Right ventricle myocardium superior (tissue), 1 donor: ENCODE measurements around the gene MRPS9. TPM values are rescaled to one million over a fixed set of nuclear protein-coding genes. Genes with fewer than 3 reads are reported as not detected.

Experiments
- ATAC-seq: fragments of 200-7000 bp; cut with Tn5 transposase; one replicate; pipeline ENCODE4 v1.9.1; 2020; ENCODE audit warnings: mild to moderate bottlenecking; ENCODE audit not compliant: poor library complexity
- DNase-seq: peaks from one replicate; pipeline ENCODE4 v3.0.0-alpha.2; 2020
- intact Hi-C: fragments of 100-400 bp; cut with DNase I; formaldehyde crosslinking; loops from one replicate; pipeline ENCODE4 v1.11.2; 2022
- total RNA-seq: library from RNA; stranded (reverse); fragmentation: NEBNext Ultra II Directional; extraction: Animal tissue kit (Norgen Biotek cat#: 25700); gene quantifications from one replicate; pipeline ENCODE4 v1.2.1, GENCODE V29; 2021
- donor health status: DM: no; HTN: yes; CAD: no; lungs with severe emphysema.

Gene MRPS9
- total RNA-seq, 1 donor from 2014 or later = 72.4 TPM

DNA sequence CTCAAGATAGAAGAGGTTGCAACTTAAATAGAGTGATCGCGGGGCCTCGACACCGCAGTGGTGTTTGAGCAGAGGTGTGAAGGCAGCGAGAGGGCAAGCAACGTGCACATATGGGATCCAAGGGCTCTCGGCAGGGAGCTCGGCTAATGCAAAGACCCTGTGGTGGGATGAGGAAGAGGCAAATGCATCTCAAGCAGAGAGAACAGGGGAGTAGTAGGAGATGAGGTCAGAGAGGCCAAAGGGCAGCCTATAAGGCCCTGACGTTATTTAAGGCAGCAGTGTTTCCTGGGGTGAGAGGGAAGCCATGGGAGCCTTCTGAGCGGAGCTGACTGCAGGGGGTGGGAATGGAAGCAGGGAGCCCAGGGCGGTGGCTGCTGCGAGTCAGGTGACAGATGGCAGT is 74.5 kb downstream of the MRPS9 start:
- intact Hi-C loops = no loop called here
- DNase-seq = no peak
- no peak for ATAC-seq

DNA sequence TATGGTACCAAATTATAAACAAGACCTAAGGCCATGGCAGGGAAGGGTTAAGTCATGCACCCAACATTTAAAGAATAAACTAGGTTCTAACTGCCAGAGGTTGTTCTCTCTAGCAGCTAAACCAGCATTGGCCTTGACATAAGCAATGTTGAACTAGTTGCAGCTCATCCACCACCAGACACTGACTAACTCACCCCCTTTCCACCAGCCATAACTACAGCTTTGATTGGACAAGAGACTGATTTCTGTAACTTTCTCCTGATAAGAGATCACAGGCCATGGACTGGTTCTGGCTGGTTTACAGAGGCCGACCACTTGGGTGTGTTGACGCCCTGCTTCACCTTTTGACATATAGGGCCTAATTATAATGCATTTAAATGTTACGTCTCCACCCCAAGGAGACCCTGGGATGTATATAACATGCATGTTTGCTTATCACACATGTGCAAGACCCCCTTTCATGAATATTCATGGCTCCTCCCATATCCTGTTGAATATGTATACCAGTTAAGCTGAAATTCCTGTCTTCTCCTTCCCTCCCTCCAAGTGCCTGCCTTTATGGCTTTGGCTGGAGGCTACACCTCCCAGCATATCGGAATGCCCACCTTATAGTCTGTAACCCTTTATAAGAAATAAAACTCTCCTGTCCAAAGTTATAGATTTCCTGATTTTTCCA is 75.9 kb downstream of the MRPS9 start:
- DNase-seq = no peak
- intact Hi-C loops = loop anchor here (2.0 kb wide), 1 partner anchor 125 kb away; no protein-coding TSS in a partner anchor
- ATAC-seq = no peak

DNA sequence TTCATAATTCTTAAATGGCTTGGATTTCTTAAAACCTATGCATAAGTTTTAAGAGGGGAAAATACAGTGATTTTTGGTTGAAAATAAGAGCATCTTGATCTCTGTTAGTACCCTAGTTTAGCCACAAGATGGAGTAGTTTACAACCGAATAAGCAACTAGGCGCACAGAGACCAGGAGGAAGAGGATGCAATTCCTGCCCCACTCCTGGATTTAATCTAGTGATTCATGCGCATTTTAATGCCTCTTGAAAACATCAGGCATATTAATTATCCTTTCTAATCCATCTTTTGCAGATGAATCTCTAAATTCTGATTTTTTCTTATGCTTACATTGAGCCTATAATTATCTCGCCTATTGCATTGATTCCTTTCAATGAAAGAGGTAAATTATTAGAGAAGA is 76.7 kb downstream of the MRPS9 start:
- DNase-seq (no peak), ATAC-seq (peak; percentile 62)
- intact Hi-C loops = loop anchor here (2.0 kb wide), 1 partner anchor 124 kb away; no protein-coding TSS in a partner anchor

DNA sequence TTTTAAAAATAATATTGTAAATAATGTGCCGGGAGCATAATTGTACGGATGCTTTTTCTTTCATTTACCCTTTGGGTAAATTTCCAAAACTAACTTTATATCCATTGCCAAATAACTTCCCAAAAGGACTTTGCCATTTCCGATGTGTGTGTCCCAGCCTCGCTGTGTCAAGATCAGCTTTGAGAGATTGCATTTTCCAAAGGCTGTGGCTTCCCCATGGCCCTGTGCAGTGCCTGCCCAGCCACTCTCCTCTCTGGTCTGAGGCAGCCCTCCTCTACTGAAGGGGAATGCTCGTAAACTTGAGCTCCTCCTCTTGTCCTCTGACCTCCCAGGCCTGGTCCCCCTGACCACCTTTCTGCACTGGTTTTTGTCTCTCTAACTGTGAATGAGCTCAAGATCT is 78.5 kb downstream of the MRPS9 start:
- ATAC-seq (no peak), DNase-seq (no peak)
- intact Hi-C loops = no loop called here

DNA sequence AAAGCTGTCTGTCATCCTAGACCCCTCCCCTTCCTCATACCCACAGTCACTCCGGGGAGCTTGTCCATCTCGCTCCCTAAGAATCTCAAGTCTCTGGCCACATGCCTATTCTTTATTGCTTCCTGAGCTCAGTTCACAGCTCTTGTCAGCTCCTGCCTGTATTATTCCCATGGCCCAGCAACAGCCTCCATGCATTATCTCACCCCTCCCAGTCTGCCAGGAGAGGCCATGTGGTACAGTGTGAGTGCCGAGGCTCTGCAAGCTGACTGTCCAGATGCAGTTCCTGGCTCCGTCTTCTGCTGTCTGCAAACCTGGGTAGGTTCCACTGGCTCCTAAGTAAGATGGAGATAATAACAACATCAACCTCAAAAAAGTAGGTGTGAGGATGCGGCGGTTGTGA is 79.7 kb downstream of the MRPS9 start:
- no peak for ATAC-seq

DNA sequence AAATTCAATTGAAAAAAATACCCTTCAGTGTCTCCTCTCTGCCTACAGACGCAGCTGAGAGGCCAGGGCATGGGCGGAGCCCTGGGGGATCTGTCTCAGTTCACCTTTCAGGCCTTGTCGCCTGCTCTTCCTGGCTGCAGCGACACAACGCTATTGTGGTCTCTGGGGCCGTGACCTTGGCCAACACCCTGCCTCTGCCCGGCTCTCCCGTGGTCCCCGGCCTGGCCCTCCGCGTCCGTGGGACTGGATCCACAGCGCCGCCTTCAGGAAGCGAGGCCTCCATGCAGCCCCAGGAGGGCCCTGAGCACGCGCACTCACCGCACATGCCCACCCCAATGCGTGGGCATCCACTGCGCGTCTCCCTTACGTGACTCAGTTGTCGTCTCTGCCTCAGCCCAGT is 81.1 kb downstream of the MRPS9 start:
- no peak for ATAC-seq
- no peak for DNase-seq
- intact Hi-C loops = no loop called here

More for the DNA sequence above, 79.7 kb downstream of the MRPS9 start:
- no peak for DNase-seq
- intact Hi-C loops = no loop called here

DNA sequence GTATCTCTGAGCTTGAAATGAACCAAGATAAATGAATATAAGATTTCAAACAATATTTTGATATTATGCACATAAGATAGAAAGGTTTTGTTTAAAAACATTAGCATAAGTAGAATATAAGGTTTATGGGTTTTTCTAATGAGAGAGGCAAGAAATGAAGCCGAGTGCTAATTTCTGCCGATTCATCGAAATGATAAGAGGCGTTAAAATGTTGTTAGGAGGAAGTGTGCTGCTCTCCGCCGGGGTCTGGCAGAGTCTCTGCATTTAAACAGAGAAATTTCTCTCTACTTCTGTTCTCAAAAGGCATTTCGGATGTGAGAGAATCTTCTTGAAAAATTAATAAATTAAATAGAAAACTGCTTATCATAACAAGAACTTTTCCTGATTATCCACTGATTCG is 83.6 kb downstream of the MRPS9 start:
- no peak for DNase-seq
- ATAC-seq = no peak
- intact Hi-C loops = no loop called here

DNA sequence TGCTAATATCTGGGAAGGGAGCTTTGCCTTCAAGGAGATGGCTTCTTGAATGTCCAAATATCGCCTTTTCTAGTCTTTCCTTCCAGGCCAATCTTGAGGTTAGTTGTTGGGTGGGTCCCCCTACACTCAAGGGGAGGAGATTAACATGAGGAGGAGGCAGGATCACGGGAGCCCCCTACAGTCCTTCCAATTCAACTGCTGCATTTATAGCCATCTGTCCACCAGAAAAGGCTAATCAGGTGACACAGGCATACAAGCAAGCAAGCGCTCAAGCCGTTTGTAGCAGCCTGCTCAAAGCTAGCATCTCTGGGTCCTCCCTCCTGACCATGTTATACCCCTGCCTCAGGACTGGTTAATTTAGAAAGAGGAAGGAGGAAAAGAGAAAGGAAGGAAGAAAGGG is 87.6 kb downstream of the MRPS9 start:
- no peak for ATAC-seq
- intact Hi-C loops = no loop called here

DNA sequence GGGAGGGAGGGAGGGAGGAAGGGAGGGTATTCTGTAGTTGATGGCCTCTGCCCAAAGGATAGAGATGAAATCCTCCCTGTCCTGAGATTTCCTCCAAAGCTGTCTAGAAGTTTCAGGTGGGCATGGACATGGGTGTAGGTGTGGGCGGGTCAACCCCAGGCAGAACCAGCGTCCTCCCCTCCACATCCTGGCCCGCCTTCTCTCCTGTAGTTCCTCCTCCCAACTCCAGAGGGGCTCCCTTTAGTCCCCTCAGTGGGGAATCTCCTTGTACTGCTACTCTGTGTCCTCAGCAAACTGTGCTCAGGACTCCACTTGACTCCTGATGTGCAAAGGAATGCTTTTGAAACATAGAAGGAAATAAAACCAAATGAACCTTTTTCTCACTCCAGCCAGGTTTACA is 88.1 kb downstream of the MRPS9 start:
- intact Hi-C loops = no loop called here
- ATAC-seq (no peak), DNase-seq (no peak)

More for the DNA sequence above, 87.6 kb downstream of the MRPS9 start:
- no peak for DNase-seq

DNA sequence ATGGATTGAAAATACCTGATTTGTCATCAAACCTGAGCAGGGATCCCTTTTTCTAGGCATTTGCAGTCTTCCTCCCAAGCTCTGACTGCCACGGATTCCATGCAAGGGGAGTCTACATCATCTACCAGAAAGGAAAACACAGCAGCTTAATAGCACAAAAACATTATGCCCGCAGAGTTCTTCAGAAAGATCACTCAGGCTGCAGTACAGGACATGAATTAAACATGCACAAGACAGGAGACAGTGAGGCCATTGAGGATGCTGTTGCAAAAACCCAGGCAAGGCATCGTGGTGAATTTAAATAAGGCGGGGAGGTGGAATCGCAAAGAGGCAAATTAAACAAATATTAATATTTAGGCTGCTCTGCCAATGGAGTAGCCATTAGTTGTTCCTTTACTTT is 88.5 kb downstream of the MRPS9 start:
- intact Hi-C loops = no loop called here
- ATAC-seq = no peak
- no peak for DNase-seq

DNA sequence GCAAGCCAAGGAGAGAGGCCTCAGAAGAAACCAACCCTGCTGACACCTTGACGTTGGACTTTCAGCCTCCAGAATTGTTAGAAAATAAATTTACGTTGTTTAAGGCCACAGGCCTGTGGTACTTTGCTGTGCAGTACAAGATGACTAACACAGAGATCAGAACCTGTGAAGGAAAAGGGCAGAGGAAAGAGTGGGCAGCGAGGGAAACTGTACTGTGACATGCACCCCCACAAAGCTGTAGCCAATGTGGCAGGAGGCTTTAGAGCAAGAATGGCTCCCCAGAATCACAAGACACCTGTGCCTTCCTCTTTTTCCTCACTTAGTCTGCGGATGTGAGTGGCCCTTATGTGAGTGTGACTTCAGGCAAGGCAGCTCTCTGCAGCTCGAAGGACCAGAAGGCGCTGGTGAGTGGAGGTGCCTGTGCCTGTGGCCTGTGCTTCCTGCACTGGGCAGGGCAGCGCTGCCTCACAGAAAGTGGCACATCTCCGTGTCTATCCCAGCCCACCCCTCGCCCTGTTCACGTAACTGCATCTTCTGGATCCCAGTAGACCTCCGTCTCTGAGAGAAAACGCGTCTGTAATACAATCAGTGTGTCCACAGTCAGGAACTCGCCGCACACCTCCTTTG is 89.5 kb downstream of the MRPS9 start:
- no peak for DNase-seq
- ATAC-seq = no peak
- intact Hi-C loops = no loop called here

DNA sequence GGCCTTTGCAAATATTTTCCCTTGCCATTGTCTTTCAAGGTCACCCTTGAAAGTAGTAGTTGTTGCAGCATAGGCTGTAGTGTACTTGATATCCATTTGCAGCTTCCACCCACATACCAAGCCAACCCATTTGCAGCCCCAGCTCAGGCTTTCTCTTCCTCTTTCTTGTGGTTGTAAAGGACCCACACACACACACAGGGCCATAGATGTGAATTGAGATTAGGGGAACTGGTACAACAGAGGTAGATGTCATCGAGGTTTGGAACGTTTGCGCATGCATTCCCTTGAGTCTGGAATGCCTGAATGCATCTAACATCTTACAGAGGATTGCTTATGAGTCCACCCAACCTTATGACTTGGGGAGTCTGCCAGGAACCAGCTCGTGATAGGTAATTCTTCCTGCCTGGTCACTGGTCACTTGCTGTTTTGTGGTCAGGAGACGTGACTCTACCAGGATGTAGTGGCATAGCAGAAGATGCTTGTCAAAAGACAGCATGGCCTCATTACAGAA is 91.9 kb downstream of the MRPS9 start:
- no peak for ATAC-seq

DNA sequence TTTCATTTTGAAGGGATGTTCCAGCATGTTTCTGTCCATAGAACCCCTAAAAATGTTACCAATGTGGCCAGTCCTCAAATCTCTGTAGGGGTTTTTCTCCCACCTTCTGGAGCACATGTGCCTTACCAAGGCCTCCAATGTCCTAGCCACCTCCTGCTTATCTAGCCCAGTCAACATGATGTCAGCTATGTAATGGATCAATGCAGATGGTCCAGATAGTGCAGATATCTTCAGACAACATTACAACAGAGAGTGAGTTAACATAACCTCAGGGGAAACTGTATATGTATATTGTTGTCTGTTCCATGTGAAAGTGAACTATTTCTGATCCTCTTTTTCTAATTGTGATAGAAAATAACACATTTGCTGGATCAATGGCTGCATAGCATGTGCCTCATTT is 92.7 kb downstream of the MRPS9 start:
- intact Hi-C loops = no loop called here
- DNase-seq (no peak), ATAC-seq (no peak)

More for the DNA sequence above, 91.9 kb downstream of the MRPS9 start:
- intact Hi-C loops = no loop called here
- no peak for DNase-seq

DNA sequence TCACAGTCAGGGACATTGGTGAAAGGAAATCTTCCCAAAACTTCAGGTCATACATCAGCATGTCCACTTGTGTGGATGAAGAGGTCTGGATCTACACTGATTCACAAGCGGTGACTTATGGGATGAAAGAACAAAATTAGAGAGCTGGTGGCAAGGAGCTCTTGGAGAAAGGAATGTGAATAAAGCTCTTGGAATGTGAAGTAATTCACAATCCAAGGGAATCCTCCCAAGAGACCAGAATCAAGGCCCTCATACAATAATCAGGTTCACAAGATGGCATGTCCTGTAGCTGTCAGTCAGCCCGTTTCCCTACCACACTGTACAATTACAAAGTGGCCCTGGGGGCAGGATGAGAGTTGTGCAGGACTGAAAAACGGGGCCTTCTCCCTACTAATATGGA is 96.2 kb downstream of the MRPS9 start:
- ATAC-seq (no peak), DNase-seq (no peak)
- intact Hi-C loops = no loop called here

DNA sequence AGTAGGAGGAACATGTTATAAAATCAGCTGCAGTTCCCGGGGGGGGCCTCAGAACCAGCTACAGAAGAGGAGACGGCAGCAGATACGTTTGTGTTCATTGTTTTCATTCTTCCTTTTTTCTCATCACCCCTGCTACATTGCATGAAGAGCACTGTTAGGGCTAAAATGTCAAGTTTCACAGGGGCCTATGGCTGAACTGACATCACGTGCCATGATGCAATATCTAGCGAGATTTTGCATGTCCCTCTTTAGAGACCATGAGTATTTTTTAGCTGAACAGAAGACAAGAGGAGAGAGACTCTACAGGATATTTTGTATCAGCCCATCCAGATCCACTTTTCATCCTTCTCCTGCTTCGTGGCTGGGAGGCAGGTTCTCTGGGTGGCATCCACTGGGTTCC is 97.6 kb downstream of the MRPS9 start:
- intact Hi-C loops = no loop called here
- no peak for ATAC-seq
- DNase-seq = no peak

DNA sequence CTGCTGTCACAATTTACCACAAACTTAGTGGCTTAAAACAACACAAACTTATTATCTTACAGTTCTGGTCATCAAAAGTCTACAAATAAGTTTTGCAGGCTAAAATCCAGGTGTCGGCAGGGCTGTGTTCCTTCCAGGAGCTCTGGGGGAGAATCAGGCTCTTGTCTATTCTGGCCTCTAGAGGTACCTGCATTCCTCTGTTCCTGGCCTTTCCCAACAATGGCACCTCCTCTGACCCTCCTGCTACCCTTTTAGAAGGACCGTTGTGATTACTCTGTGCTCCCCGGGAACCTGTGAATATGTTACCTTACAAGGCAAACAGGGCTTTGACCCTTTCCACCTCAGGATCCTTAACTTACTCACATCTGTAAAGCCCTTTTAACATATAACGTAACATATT is 98.5 kb downstream of the MRPS9 start:
- no peak for DNase-seq
- ATAC-seq = no peak

DNA sequence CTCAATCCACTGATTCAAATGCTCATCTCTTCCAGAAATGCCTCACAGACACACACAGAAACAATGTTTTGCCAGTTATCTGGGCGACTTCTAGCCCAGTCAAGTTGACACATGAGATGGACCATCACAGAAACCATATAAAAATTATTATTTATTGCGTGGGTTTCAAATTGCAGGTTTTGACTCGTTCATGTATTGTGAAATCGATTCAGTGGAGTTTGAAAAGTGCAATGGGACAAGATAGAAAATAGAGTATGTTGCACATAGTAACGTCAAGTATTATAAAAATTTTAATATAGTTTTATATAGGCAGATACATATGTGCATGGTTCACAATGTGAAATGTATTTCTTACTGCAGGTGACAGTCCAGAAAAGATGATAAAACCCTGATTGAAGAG is 100.8 kb downstream of the MRPS9 start:
- DNase-seq (no peak), ATAC-seq (no peak)
- intact Hi-C loops = no loop called here

More for the DNA sequence above, 98.5 kb downstream of the MRPS9 start:
- intact Hi-C loops = no loop called here

DNA sequence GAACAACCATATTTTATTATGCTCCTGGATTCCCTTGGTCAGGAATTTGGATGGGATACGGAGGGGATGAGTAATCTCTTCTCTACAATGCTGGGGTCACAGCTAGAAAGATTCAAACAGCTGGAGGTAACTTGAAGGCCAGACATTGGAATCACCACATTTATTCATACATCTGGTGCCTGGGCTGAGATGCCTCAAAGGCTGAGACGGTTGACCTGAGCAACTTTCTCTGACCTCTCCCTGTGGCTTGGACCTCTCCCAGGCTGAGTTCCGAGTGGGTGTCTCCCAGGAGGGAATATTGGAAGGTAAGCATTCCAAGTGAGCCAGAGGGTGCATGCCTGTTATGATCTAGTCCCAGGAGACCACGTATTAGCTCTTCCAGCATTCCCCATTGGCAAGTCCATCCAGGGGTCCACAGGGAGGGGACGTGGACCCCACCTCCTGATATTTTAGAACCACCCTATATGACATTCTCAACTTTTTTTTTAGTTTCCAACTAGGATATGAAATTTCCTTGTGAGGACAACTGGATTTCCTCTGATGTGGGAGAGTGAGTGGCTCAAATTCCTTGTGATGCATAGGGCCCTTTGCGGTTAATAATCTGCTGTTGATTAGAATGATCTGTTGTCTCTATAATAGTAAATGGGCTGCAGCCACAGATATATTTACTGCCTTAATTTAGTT is 101.8 kb downstream of the MRPS9 start:
- DNase-seq (no peak), ATAC-seq (no peak)
- intact Hi-C loops = no loop called here

DNA sequence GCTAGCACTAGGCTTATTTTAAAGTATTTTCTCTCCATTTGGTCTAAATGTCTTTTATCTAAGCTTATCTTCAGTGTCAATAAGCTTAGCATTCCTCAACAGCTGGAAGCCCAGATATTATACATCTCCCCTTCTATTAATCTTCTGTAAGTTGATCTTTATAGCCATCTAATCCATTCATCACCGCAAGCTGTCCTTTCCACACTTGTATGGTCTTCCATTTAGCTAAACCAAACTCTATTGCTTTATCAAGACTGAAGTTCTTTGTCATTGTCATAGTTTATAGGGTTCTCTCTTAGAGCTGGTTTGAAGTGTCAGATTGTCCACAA is 102.3 kb downstream of the MRPS9 start:
- intact Hi-C loops = no loop called here
- DNase-seq = no peak

DNA sequence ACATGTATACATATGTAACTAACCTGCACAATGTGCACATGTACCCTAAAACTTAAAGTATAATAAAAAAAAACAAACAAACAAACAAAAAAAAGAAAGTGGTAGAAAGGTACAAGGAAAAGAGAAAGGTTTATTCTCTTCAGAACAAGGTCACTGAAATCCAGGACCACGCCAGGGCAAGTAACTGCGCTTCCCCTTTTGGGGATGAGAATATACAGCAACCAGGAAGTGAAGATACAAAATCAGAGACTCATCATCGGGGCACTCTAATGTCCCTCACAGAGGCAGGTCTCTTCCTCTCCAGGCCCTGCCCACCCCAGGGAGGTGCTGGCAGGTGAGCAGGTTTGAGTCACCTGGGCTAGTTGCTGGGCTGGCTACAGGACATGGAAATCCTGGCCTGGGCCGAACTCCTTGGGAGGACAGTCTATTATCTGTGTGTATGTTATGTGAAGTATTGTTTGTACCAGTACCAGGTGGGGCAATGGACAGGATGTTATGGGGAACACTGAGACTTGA is 103.3 kb downstream of the MRPS9 start:
- no peak for DNase-seq
- intact Hi-C loops = no loop called here
- no peak for ATAC-seq

More for the DNA sequence above, 102.3 kb downstream of the MRPS9 start:
- no peak for ATAC-seq
